G401 (cell line): ENCODE data around the gene GLCE. TPM values are rescaled to one million over a fixed set of nuclear protein-coding genes. Genes with fewer than 3 reads are reported as not detected.

ENCODE experiments used
- total RNA-seq: library from RNA; depleted of rRNA; stranded (reverse); fragments of >200 nt; shearing (Covaris generic); gene quantifications from 2 replicates; pipeline ENCODE4 v1.2.3, GENCODE V29; 2014; rRNA removed

Gene GLCE
- total RNA-seq, 1 experiment from 2014 or later = 11.2 TPM

Other genes starting within 250 kb of the GLCE start
- 0.17 and 0.43 TPM in 2 replicates for gene SPESP1, start 230.1 kb upstream of the GLCE start, total RNA-seq
- not detected in 2 replicates for gene NOX5, start 145.9 kb upstream of the GLCE start, total RNA-seq
- gene PAQR5, start 138.3 kb downstream of the GLCE start, total RNA-seq = under 0.01 and 0.03 TPM in 2 replicates